ENCODE results near the gene MAP3K21.

DNA sequence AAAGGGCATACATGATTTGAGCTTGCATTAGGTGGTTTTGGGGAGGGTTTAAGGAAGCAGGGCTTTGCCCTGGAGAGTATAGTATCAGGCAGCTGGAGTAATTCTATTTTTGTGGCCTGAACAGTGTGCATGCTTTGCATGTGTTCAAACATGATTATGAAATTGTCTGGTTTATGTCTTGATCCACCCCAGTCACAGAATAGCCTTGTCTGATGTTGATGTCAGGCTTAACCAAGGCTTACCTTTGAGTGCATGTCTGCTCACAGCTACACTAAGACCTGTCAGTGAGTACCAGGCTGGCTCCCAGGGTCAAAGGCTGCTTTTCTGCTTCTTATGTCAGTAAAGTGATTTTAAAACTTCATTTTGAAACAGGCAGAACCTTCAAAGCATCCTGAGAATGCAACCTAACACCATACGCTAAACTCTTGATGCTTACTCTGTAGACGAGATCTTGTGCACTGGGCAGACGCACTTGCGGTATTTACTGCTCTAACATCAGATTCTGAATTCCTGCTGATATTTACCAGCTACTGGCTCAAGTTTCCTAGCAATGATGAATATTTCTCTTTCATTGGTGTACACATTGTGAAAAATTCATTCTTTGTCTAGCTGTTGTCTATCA, 78.9 kb downstream of the MAP3K21 start:
- no peak for TF ChIP-seq CTCF (IDR thresholded peaks at IDR 0.05)
- TF ChIP-seq POLR2A (IDR thresholded peaks at IDR 0.05), result no peak
- no peak for TF ChIP-seq EP300 (IDR thresholded peaks at IDR 0.05)

All from stomach (tissue), 4 donors.